ENCODE results near the gene TMEM26.

Gene TMEM26

DNA sequence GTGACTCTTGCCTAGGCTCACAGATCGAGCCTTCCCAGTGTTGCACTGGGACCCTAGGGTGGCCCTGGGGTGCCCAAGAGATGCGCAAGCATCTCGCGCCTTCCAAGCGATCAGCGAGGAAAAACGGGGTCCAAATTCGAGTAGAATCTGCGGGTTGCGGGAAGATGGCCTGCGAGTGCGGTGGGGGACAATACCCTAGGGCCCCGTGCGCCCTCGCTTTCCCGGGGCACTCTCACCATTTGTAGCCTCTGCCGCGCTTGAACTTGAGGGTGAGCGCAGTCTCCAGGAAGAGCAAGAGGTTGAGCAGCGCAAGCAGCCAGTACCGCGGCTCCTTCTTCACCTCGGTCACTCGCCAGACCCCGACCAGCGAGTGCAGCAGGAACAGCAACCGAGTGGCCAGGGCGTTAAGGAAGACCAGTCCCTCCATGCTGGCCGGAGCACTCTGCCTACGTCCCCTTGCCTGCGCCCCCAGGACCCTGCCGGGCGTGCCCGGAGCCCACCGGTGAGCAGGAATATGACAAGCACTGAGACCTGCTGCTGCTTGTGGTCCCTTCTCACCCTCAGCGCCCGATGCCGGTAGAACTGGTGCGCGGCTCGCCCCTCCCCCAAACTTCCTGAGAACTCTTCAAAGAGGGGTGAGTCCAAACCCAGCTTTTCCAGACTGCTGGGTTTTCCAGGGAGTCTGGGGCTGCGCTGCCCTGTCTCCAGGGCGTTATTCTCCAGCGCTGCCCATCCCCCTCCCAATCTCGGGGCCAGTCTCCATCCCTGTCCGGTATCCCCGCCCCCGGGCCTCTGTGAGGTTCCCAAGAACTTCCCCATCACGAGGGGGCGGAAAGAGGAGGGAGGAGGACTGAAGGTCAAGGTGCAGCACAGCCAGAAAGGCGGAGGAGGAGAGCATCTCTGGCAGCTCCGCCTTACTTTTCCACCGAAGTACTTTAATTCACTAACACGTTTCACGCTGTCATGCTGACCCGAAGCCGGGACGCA is at the start of gene TMEM26:
TSS of gene TMEM26 (minus strand) at position 727 of the 987 bp plus-strand sequence. CDS start at position 427, 300 bp downstream.
- DNase-seq, result no peak

DNA sequence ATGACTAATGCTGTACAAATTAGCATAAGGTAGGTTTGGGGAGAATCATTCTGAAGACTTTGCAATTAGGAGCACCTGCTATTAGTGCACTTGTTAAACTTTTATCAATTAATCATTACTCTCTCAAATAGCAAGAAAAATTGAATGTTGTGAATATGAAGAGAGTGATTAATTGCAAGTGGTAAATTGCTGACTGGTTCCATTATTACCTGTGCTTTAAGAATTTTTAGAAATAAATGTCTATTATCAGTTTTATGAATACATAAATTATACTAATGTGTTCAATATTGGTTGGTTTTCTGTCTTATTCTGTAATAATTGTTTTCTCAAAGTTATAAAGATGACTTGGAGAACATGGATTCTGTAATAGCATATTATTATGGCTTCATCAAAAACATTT is 47.3 kb upstream of the TMEM26 start:
- no peak for DNase-seq

DNA sequence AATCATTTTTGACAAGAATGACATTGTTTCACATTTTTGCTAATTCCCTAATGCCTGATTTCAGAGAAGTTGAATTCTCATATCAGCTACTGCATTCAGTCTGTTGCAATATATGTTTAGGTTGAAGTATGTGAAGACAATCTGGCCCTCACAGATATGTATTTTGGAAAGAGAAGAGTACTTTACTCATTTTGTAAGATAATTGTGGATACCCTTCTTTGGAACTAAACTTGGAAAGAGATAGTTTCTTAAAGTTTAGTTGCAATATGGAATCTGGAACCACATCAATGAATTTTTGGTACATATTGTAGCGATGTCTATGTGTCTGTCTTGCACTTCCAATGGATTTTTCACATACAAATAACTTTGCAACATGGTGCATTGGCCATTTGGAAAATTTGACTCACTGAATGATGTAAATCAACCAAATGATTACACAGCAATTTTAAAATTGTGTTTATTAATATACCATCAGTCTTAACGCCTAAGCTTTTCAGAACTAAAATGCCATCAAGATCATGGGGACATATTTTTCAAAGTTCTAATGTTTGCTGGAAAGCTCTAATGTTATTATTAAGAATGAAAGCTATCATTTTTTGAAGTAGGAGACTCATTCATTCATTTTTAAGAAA is 39.3 kb upstream of the TMEM26 start:
- no peak for DNase-seq

DNA sequence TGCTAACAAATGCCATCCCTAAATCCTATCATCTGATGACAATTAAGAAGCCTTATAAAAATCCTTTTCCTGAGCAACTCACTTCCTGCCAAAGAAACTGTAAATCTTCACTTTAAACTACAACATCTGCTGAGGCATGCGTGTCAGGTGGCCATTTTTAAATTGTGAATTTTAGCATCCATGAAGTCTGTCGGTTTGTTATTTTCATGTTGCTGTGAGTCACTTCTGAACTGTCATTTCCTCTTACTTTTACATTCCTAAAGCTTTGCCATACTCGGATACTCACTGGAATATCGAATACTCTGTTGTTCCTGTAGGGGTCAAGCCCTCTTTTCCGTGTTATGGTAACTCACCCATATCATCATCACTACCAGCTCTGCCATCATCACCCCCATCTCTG is 34.3 kb upstream of the TMEM26 start:
- DNase-seq, result no peak

DNA sequence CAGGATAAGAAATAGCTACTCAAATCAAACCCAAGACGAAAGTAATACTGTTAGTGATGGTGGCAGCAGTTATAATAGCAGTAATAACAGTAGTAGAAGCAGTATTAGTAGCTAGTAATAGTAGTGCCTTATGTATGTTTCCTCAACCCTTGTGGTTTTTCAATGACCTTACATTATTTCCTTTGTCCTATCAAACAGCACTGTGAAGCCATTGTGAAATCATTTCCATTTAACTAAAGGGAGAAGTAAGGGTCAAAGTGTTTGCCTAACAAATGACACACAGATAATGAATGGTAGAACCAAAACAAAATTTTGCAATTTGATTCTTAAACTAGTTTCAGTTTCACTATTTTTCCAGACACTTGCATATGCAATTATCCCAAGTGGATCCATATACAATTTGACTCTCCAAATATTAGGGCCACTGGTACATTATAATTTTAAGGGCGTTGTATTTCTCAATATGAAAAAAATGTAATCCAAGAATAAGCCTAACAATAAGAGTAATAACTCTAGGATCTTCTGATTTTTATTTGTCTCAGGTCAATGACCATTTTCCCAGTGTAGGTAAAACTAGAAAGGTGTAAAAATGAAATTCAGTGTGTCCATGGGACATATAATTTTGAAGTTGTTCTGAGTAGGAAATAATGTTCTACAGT is 33.7 kb upstream of the TMEM26 start:
- DNase-seq, result no peak

DNA sequence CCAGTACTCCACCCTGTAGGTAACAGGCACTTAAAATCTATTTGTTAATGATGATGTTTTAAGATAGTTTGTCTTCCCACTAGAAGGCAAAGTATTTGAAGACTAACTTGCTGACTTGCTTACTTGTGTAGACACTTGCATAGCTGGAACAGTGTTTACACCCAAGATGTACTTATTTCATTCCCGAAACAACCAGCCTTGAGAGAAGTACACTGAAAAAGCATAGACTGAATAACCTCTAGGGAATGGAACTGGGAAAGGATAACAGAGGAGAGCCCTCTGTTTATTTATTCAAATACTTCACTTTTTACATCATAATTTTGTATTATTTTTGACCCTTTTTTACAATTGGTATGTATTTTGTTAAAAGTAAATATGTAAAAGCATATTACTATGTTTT is 33.1 kb upstream of the TMEM26 start:
- no peak for DNase-seq

DNA sequence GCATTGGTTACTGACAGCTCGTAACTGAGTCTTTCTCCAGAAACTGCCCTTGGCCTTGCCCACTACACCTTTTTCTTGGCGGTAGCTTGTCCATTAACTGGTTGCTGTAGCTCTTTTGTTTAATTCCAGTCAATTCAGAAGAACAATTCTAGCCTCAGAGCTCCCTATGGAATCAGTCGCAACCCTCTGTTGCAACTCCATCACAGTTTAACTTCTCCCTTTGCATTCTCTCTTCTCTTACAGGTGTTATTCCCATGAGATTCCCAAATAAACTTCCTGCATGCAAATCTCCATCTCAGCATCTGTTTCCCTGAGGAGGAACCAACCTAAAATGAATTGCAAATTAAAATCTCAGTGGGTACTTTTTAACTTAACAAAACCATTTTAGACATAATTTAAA is 28.4 kb upstream of the TMEM26 start:
- no peak for DNase-seq

DNA sequence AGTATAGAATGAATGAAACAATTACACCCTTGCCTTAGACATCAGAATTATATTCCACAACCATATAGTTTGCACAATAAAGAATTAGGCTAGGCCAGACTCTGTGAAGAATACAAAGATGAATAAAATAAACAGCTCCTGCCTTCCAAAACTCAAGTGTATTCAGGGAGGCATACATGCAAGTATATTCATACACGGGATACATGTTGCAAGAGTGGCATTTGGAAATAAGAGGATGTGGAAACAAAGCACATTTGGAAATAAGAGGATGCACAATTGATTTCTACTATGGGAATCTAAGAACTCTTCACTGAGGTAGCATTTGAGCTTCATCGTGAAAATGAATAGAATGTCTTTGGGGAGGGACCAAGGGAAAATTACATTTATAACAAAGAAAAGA is 27.0 kb upstream of the TMEM26 start:
- DNase-seq, result no peak

DNA sequence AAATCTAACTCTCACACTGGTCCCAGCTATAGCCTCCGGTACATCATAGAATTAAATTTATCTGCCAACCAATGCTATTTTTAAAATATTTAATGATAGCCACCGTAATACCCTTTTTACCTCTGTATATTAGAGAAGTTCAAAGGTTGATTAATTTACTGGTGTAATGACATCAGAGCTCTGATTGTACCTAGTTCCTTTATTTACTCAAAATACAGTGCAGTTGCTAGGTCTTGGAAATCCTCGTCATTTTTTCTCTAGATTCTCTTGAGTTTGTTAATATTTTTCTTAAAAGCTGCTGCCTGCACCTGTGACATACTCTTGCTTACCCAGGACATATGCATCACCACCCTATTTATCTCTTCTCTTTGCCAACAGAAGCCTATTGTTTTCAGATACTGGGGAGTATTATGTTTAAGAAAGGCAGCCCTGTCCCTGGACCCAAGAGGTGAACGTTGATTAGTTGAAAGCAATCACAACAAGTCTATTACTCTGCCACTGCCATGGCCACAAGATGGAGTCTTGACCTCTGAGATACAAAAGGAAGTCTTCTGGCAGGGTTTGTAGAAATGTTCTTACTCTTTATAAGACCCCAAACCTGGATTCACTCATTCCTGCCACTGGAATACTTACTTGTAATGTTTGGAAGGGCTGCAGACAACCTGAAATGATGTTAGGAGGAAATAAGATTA is 25.6 kb upstream of the TMEM26 start:
- DNase-seq, result no peak

DNA sequence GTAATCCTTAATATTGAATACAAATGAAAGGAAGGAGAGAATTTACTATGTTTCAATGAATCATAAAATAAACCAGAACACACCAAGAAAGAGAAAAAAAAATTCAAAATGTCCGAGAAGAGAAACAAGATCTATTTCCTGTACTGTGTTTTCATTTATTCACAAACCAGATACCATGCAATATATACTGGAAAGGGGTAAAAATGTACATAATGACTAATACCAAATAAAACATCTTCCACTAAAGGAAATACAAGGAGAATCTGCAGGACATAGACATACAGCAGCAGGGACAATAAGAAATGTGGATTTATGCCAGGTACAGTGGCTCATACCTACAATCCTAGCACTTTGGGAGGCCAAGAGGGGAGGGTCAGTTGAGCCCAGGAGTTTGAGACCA is 24.3 kb upstream of the TMEM26 start:
- DNase-seq, result no peak

DNA sequence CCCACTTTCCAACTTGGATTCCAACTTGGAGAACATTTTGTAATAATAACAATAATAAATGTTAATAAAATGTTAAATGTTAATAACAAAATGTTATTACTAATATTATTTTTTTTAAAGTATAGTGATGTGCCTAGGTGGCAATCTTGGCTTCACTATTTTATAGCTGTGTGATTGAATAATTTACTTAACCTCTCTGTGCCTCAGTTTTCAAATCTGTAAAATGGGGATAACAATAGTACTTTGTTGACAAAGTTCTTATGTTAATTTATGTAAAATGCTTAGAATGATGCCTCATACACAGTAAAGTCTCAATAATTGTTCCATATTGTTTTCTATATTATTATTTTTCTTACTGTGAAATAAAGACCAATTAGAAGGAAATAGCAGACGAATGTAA is 23.3 kb upstream of the TMEM26 start:
- no peak for DNase-seq

DNA sequence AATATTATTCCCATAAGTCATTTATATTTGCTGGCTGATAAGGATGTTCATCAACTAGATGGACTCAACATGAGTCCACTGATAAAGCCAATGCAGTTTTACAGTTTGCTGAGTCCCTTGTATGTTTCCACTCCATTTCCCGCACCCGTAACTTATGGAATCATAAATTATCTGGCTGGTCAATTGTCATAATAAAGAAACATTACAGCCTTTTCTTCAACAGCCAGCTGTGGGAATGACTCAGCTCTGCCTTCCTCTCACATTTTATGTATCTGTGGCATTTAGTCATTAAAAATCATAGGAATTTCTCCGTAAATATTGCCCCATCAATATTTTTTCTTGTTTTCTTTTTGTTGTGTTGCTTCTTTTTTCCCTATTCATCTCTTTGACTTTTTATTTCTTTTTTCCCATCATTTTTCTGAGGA is 22.3 kb upstream of the TMEM26 start:
- DNase-seq, result no peak

DNA sequence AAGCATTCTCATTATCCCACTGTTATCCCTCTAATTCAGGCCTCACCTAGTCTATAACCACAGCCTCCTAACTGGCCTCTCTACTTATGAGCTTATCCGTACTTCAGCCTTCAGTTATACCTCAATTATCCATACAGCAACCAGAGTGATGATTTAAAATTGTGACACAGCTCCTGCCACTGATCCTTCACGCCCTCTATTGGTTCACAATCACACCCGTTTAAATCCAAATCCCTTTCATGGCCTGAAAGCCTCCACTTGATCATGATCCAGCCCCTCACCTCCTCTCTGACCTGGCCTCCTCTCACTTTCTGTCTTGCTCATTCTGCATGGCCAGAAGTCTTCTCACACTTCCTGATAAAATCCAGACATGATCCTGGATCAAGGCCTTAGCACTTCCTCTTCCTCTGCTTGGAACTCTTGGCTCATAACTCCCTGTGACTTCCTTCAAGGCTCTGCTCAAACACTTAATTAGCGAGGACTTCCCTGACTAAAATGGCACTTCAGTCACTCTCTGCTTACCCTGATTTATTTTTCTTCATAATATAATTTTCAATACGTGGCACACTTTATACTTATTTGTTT is 19.0 kb upstream of the TMEM26 start:
- DNase-seq, result no peak

DNA sequence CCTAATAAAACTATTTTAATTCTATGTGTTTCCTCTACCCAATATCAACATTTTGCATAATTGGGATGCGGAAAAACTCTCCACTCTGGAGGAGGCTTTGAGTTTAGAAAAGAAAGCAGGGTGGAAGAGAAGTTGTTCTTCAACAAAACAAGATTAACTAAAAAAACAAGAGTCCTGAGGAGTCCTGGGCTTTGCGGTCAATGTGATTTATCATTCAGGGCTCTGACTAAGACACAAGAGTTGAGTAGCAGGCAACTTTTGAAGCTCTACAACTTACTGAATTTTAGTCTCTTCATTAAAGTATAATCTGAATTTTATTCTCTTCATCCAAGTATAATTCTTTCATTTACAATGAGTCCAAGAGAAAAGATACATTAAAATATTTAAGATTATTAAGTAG is 18.3 kb upstream of the TMEM26 start:
- no peak for DNase-seq

DNA sequence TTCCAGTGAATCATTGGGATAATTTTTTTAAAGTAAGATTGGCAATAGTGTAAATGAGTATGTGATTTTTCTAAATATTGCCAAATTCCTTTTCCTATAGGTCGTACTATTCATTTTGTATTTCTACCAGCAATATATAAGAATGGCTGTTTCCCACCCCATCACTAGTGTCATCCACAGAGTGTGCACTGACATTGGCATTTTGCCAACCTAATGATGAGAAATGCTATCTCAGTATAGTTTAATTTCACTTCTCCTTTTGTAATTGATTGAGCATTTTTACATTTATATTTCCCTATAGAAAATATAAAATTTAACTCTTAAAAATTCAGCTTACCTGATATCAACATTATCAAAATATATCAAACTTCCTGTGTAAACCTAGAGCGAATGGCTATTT is 17.6 kb upstream of the TMEM26 start:
- DNase-seq, result no peak

DNA sequence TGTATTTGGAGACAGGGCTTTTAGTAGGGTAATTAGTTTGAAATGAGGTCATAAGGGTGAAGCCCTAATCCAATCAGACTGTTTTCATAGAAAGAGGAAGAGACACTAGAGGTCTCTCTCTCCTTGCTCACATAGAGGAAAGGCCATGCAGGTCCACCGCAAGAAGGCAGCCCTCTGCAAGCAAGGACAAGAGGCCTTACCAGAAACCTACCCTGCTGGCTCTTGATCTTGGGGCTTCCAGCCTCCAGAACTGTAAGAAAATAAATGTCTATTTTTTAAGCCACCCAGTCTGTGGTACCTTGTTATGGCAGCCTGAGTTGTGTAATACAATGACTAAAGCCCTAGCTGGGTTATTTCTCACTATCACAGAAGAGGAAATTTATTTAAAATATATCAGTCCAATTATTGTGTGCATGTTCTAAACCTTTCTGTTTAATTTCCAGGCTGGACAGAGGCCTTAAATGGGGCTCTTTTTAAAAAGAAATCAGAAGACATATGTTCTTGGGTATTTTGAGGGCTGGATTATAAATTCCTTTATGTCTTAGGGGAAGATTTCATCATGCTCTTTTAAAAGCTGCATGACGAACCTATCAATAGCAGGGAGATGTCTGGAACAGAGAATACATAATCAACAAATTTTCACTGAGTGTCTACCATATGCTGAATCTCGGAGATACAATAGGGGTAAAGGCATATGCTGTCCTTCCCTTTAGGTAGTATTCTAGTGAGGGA is 12.9 kb upstream of the TMEM26 start:
- no peak for DNase-seq

DNA sequence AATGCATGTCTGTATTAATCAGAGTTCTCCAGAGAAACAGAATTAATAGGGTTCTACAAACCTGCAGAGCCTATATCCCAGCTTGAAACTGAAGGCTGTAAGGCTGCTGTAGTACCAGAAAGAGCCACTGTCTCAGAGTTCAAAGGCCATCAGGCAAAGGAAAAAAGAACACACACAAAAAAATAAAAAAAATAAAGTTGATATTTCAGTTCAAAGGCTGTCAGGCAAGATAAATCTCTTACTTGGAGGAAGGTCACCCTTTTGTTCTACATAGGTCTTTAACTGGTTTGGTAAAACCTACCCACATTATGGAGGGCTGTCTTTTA is 12.0 kb upstream of the TMEM26 start:
- DNase-seq, result no peak

DNA sequence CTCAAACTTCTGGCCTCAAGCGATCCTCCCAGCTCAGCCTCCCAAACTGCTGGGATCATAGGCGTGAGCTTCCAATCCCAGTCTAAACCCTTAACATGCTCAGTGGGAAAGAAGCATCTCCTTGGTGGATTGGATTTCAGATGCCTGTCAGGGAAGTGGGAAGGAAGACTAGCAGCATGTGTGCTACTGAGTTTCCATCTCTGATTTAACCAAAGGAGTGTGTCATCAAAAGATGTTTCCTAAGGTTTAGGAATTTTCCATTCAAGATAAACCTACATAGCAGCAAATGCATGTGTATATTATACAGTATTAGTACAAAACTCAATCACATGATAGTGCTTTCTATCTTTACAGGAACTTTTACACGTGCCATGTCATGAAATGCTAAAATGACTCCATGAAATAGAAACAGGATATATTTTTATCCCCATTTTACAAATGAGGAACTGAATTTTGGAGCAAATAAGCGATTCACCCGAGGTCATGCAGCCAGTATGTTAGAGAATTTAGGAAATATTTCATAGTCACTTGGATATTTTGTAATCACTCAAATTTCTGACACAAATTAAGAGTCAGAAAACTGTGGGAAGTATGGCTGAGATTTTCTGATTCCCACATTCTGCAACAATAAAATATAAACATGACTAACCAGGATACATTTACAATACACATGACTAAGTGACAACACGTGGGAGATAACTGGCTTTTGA is 11.4 kb upstream of the TMEM26 start:
- DNase-seq, result no peak

DNA sequence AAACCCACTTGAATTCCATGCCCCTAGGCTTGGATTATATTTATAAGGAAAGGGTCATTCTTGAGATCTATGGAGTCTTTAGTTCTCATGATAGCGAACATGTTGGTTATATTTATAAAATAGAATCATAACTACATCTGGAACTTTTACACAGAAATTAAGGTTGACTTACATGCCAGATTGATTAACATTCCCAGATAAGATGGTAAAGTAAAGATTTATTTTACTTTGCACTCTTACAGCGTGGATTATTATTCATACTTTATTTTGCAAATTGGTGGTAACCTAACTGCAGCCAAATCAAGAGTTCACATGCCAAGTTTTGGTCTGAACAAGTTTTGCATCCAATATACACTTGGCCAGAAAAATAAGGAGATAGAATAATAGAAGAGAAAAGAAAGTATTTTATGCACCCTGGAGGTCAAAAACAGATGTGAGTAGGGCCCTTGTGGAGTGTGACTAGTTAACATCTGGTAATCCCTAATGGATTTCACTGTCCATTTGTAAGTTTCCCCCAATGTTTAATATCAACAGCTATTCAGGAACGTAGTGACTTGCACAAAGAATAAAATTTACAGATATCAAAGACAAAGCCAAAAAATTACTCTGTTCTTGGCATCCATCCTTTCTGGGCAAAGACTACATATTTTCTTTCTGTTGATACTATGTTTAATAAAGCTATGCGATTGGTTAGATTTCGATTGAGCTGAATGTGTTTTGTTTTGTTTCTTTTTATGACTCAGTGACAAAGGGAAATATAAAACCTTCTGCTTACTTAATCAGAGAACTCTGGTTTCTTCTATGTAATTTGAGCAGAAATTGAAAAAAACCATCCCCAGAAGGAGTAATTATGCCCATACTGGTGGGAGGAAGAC is 10.1 kb upstream of the TMEM26 start:
- no peak for DNase-seq

DNA sequence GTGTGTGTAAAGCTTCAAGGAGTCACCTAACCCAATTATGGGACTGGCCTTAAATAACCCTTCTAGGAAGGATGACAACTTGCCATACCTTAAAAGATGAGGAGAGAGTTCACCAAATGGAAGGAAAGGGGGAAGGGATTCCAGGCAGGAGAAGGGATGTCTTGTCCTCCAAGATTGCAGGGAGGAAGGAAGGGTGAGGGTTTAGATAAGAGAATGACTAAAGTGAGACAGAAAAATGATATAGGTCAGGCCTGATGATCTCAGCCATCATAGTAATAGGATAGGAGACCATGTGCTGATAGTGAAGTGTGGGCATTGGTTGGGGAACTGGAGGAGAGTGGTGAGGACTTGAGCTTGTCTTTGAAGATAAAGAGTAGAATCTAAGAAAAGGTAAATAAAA is 7.7 kb upstream of the TMEM26 start:
- no peak for DNase-seq
